Stimulated activated naive B cell treated with anti-CD40 and anti-IgM and Interleukin-4, amounts not matched to agents 10 μg/mL and 1 μg/mL and 100 μg/mL, for 72 hours (primary cell): ENCODE results near the gene KCNJ15.

Experiments used
- ATAC-seq, 2 donors: fragments of 150-1000 bp; cut with Tn5 transposase; replicated peaks; 2 replicates each; pipeline ENCODE4 v1.10.0; 2021; ENCODE audit warnings: moderate library complexity in 1 of 2
- DNase-seq: peaks from one replicate; pipeline ENCODE4 v3.0.0; 2021
- H3K27ac Mint-ChIP-seq: one replicate; pipeline ENCODE4 v1.8.0; 2022; ENCODE audit warnings: mild to moderate bottlenecking, mixed read lengths
- H3K27me3 Mint-ChIP-seq, 2 donors: one replicate each; pipeline ENCODE4 v1.8.0; 2022; ENCODE audit warnings: mixed read lengths in 2 of 2
- H3K36me3 Mint-ChIP-seq, 2 donors: one replicate each; pipeline ENCODE4 v1.8.0; 2022; ENCODE audit warnings: mixed read lengths in 2 of 2, mild to moderate bottlenecking in 1 of 2
- H3K4me1 Mint-ChIP-seq, 2 donors: one replicate each; pipeline ENCODE4 v1.8.0; 2022; ENCODE audit warnings: mixed read lengths in 2 of 2, mild to moderate bottlenecking in 1 of 2
- H3K4me3 Mint-ChIP-seq, 2 donors: one replicate each; pipeline ENCODE4 v1.8.0; 2022; ENCODE audit warnings: mild to moderate bottlenecking in 2 of 2, mixed read lengths in 2 of 2, moderate library complexity in 1 of 2
- H3K9me3 Mint-ChIP-seq, 2 donors: one replicate each; pipeline ENCODE4 v1.8.0; 2022; ENCODE audit warnings: mixed read lengths in 2 of 2, mild to moderate bottlenecking in 1 of 2

KCNJ15 gene

DNA sequence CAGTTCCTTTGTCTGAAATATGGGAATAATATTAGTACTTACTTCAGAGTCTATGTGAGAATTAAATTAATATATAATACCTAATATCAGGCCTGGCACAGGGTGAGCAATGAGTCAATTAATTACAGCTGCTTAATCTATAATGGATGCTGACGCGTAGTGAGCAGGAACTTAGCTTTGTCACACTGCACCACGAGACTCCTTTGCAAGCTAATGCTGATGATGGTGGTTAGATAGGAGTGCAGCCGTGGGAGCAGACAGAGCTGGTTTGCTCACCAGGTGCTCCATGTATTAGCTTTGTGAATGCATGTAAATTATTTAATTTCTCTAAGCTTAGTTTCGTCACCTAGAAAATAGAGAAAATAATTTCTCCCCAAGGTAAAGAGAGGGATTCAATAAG, 35.1 kb downstream of the KCNJ15 start:
- ATAC-seq (no peak), DNase-seq (no peak)
- Mint-ChIP-seq H3K4me3 (no peak overlapping the region), H3K27me3 (peaks cover 0 to 4% of the 10 kb centered on the region in 2 donors), H3K4me1 (no peaks in the 10 kb centered on the region), H3K27ac (no peak overlapping the region), H3K9me3 (no peaks in the 10 kb centered on the region), H3K36me3 (no peaks in the 10 kb centered on the region)

DNA sequence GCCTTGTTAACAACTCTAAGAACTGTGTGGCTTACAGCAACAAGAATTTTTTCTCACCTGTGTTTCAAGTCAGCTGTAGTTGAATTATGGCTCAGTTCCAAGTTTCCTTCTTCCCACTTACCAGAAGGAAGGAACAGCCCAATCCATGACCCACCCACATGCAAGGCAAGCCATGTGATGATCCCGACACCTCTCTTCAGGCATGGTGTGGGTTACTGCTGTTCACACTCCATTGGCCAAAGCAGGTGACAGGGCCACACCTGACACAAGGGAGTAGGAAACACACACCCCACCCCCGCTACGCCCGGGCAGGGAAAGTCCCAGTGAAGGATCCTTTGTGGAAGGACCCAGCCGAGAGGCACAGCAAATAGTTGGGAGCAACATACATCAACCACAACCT, 36.3 kb downstream of the KCNJ15 start:
- H3K36me3 Mint-ChIP-seq = no peaks in the 10 kb centered on the region
- no peaks in the 10 kb centered on the region for H3K4me1 Mint-ChIP-seq
- DNase-seq (no peak), ATAC-seq (no peak)
- no peak overlapping the region for H3K27ac Mint-ChIP-seq
- peaks cover 0 to 4% of the 10 kb centered on the region in 2 donors for H3K27me3 Mint-ChIP-seq
- H3K4me3 Mint-ChIP-seq = no peak overlapping the region
- H3K9me3 Mint-ChIP-seq = no peaks in the 10 kb centered on the region

DNA sequence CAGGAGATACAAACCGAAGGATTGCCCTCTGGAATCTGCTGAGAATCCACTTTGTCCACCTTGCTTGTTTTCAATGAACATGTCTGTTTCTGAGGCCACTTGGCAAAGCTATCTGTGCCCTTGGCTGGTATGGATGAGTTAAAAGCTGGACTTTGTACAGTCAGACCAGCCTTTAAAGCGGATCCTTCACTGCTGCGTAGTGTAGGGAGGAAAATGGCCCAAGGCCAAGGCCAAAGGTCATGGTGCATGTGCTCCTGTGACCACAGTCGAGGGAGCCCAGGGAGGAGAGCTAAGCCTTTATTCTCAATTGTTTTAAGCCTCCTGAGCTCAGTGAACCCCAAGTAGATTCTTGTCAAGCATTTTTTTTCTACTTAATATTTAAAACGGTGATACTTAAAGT, 37.0 kb downstream of the KCNJ15 start:
- H3K9me3 Mint-ChIP-seq = no peaks in the 10 kb centered on the region
- no peaks in the 10 kb centered on the region for H3K4me1 Mint-ChIP-seq
- H3K36me3 Mint-ChIP-seq = no peaks in the 10 kb centered on the region
- H3K27ac Mint-ChIP-seq = no peak overlapping the region
- H3K4me3 Mint-ChIP-seq = no peak overlapping the region
- ATAC-seq = no peak
- no peak for DNase-seq
- peaks cover 0 to 4% of the 10 kb centered on the region in 2 donors for H3K27me3 Mint-ChIP-seq

DNA sequence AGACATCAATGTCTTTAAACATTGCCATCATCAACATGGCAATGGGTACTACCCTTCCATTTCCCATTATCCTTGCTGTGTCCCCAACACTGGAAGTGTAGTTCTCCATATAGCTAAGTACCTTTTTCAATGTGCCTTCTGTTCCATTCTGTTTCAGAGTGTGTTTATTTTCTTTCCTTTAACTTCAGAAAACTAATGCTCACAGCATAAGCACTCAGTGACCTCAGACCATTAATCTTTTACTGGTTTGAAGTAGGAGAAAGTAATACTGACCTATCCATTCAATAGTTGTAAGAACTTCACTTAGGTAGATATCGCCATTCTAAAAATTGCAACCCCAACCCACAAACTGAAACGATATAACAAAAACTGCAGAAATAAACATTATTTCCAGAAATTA, 37.8 kb downstream of the KCNJ15 start:
- Mint-ChIP-seq H3K4me3 (no peak overlapping the region), H3K27me3 (peaks cover 0 to 4% of the 10 kb centered on the region in 2 donors), H3K4me1 (no peaks in the 10 kb centered on the region), H3K36me3 (no peaks in the 10 kb centered on the region), H3K27ac (no peak overlapping the region), H3K9me3 (no peaks in the 10 kb centered on the region)
- no peak for ATAC-seq
- DNase-seq = no peak

DNA sequence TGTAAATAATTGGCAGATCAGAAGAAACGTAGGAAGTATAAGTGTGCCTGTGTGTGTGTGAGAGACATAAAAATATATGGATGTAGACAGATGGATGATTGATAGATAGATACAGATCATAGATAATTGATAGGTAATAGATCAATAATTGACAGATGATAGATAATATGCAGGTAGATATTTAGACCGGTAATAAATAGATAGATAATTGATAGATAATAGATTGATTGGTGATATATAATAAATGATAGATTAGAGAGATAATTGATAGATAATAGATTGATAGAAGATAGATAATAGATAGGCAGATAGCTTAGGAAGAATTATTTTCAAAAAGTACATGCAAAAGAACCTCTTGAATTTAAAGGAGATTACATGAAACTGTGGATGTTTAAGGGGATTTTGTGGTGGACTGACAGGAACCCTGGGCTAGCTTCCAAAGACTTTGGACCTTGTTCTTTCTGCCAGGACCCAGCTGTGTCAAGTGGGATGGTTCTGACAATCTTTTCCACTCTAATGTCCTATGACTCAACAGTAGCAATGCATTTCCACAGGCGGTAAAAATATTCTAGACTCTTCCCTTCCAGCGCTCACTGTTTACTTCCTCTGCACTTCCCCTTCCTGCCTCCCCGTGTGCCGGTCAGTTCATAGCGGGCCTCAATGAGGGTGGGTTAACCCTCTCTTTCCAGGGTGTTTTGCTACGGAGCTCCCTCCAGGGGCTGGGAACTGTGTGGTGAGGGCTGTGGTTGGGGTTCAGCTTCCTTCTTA, 39.4 kb downstream of the KCNJ15 start:
- Mint-ChIP-seq H3K36me3 (no peaks in the 10 kb centered on the region), H3K4me1 (no peaks in the 10 kb centered on the region), H3K27me3 (peaks cover 0 to 4% of the 10 kb centered on the region in 2 donors), H3K27ac (no peak overlapping the region), H3K4me3 (no peak overlapping the region), H3K9me3 (no peaks in the 10 kb centered on the region)
- ATAC-seq (no peak), DNase-seq (no peak)

DNA sequence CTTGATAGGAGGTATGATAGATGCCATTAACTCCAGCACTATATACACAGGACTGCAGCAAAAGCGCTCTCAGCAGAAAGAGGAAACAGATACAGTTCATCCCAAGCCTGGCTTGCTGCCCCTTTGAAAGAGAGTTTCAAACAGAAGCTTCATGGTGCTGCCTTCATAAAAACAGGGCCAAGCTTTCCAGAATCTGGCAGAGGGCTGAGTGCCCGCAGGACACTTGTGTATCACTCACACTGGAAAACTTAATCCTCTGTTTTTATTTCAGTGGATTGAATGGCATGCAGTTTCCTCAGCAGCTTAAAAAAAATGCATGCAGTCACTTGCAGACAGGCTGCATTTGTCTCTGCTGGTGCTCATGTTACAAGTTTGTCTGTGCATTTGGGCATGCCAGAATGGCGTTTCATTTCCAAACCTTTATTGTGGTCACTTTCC, 40.4 kb downstream of the KCNJ15 start:
- no peak for ATAC-seq
- Mint-ChIP-seq H3K36me3 (no peaks in the 10 kb centered on the region), H3K9me3 (no peaks in the 10 kb centered on the region), H3K27me3 (no peaks in the 10 kb centered on the region), H3K27ac (no peak overlapping the region), H3K4me1 (no peaks in the 10 kb centered on the region), H3K4me3 (no peak overlapping the region)
- no peak for DNase-seq

DNA sequence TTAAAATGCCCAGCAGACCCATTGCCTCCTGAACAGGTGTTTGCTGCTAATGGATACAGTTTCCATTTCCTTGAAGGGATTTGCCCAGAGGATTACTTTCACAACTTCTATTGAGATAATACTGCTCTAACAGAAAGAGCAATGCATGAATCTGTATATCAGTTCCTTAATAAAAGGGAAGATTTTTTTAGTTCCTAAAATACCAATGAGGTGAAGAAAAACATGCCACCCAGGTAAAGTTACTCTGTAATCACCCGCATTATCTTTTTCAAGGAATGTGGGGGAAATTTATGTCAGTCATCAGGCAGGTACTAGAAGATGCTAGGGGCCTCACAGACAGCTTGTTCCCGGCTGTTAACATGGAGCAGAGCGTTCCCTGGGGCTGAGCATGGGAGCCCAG, 41.1 kb downstream of the KCNJ15 start:
- DNase-seq = no peak
- ATAC-seq = no peak
- Mint-ChIP-seq H3K9me3 (no peaks in the 10 kb centered on the region), H3K27me3 (no peaks in the 10 kb centered on the region), H3K27ac (no peak overlapping the region), H3K4me1 (no peaks in the 10 kb centered on the region), H3K36me3 (no peaks in the 10 kb centered on the region), H3K4me3 (no peak overlapping the region)

DNA sequence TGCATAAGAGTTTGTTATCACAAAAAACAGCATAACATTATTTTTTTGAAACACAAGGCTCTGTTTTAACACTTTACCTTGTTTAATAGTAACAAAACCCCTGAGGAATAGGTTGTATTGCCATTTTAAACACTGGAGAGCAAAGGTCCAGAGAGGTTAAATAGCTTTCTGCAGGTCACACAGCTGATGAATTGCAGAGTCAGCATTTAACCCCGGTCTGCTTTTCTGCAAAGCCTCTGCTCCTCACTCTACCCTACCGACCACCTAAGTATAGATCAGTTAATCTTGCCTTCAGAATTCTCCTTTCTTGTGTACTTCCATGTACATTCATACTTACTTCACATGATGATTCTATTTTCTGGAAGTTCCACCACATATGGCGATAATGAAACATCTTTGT, 42.0 kb downstream of the KCNJ15 start:
- no peak for ATAC-seq
- Mint-ChIP-seq H3K27ac (no peak overlapping the region), H3K27me3 (no peaks in the 10 kb centered on the region), H3K4me1 (no peaks in the 10 kb centered on the region), H3K36me3 (no peaks in the 10 kb centered on the region), H3K9me3 (no peaks in the 10 kb centered on the region), H3K4me3 (no peak overlapping the region)
- no peak for DNase-seq

DNA sequence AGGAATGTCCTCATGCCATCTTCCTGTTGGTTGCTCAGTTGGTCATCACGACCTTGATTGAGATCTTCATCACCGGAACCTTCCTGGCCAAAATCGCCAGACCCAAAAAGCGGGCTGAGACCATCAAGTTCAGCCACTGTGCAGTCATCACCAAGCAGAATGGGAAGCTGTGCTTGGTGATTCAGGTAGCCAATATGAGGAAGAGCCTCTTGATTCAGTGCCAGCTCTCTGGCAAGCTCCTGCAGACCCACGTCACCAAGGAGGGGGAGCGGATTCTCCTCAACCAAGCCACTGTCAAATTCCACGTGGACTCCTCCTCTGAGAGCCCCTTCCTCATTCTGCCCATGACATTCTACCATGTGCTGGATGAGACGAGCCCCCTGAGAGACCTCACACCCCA, 42.9 kb downstream of the KCNJ15 start:
- no peak for DNase-seq
- H3K27me3 Mint-ChIP-seq = no peaks in the 10 kb centered on the region
- no peaks in the 10 kb centered on the region for H3K4me1 Mint-ChIP-seq
- H3K9me3 Mint-ChIP-seq = no peaks in the 10 kb centered on the region
- H3K27ac Mint-ChIP-seq = no peak overlapping the region
- H3K36me3 Mint-ChIP-seq = no peaks in the 10 kb centered on the region
- no peak overlapping the region for H3K4me3 Mint-ChIP-seq
- no peak for ATAC-seq

DNA sequence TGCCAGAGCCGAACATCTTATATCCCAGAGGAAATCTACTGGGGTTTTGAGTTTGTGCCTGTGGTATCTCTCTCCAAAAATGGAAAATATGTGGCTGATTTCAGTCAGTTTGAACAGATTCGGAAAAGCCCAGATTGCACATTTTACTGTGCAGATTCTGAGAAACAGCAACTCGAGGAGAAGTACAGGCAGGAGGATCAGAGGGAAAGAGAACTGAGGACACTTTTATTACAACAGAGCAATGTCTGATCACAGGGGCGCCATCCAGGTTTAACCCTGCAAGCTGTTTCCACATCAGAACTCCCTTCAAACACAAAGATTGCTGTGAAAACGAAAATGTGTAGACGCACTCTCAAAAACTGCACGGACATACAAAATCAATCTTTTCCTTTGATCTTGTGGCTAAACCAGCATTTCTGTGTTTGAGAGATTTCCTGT, 43.4 kb downstream of the KCNJ15 start:
- Mint-ChIP-seq H3K4me3 (no peak overlapping the region), H3K9me3 (no peaks in the 10 kb centered on the region), H3K4me1 (no peaks in the 10 kb centered on the region), H3K27ac (no peak overlapping the region), H3K27me3 (no peaks in the 10 kb centered on the region), H3K36me3 (no peaks in the 10 kb centered on the region)
- no peak for ATAC-seq
- no peak for DNase-seq

DNA sequence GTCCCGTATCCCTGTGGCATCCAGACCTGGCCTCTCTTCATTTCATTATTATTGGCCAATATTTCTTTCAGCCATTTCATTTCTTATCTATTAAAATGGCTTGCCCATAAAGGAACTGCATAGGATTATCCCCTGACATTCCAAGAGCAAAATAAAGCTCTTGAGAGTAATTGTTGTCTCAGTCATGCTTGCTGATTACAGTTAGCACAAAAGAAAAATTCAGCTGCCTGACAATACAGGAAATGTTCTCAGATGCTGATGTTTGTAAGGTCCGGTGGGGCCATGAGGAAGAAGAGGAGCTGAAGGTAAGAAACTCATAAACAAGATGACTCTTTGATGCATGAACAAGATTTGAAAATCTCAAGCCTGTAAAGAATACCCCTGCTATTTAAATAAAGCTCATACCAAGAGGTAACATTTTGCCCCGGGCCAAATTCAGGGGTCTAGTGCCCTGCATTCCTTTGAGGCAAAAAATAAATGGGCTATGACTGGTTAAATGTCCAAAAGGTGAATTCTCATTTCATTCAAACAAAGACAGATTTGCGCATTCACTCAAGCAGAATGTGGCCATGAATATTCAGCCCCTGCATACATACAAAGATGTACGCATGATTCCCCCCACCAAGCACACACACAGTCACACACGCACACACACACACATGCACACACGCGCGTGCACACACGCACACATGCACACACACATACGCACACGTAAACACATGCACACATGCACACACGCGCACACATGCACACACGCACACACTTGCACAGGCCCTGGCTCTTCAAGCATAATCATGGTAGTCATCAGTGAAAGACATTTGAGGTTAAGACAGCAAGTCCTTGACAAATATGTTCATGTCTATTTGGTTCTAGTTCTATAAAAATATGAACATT, 44.8 kb downstream of the KCNJ15 start:
- Mint-ChIP-seq H3K27me3 (no peaks in the 10 kb centered on the region), H3K4me1 (no peaks in the 10 kb centered on the region), H3K4me3 (no peak overlapping the region), H3K27ac (no peak overlapping the region), H3K9me3 (no peaks in the 10 kb centered on the region), H3K36me3 (no peaks in the 10 kb centered on the region)
- DNase-seq (no peak), ATAC-seq (no peak)

DNA sequence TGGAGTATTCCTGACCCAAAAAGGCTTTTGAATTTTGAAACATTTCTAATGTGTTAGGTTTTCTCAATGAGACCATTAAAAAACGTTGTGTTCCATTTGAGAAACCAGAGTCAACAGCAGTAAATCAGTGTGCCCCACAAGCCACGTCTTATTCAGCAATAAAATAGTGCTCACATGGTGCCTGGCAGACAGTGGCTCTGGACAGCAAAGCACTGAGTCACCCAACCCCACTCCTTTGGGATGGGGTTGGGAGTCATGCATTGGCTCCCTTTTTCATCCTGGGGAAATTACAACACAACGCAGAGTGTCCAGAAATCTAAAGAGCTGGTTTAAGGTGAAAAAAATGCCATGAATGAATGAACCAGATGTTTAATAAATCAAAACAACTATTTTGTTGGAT, 46.5 kb downstream of the KCNJ15 start:
- Mint-ChIP-seq H3K4me1 (no peaks in the 10 kb centered on the region), H3K36me3 (no peaks in the 10 kb centered on the region), H3K4me3 (no peak overlapping the region), H3K27ac (no peak overlapping the region), H3K27me3 (no peaks in the 10 kb centered on the region), H3K9me3 (no peaks in the 10 kb centered on the region)
- DNase-seq (no peak), ATAC-seq (no peak)

DNA sequence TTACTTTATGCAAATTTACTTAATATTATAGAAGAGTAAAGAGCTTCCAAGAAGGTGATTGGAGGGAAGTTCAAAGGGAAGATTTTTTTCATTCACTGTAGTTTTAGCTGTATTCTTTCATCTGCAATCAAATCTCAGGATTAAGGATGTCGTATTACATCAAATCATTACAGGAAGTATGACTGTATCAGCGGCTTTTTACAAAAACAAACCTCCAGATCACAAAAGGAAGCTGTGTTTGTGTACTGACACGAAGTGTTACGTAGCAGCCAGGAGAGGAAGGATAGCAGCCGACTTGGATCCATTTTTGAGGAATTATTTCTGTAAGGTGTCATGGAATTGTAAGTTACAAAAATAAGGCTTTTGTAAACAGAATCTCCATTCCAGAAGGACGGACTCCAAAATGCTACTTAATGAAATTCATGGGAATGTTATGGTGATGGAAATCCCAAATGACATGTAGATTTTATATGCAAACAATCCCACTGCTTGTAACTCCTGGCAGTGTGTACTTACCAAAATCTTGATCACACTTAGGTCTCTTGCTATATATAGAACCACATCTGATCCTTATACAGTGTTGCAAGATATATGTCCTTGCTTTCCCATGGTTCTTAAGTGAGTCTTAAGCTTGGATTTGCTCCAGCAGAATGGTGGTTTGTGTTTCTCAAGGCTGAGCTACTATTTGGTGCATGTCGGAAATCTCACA, 49.8 kb downstream of the KCNJ15 start:
- no peak for ATAC-seq
- Mint-ChIP-seq H3K4me3 (no peak overlapping the region), H3K27ac (no peak overlapping the region), H3K4me1 (no peaks in the 10 kb centered on the region), H3K36me3 (no peaks in the 10 kb centered on the region), H3K27me3 (no peaks in the 10 kb centered on the region), H3K9me3 (no peaks in the 10 kb centered on the region)
- no peak for DNase-seq

DNA sequence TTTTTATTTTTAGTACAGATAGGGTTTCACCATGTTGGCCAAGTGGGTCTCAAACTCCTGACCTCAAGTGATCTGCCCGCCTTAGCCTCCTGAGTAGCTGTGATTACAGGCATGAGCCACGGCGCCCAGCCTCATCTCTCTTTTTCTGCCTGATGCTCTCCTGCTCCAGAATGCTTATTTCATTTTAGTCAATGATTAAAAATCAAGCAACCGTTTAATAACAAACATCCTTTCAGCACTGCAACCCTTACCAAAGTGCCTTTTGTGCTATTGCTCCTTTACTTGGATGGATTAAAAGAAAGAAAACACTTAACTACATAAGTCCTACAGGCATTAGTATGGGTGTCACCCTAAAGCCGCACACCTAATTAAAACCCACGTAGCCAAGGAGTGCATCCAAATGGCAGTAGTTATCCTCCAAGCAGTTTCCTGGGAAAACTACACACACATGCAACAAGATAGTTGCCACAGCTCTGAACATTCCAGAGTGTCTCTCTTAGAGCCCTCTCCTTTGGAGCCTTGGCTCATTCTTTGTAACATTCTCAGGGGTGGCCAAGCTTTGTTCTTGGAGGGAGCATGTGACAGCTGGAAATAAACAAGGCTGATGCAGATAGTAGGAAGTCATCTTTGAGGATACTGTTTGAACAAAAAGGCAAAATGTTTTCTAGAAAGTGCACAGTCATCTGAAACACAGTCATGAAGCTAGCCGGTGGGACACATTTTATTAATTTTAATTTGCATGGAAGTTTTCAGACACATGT, 51.2 kb downstream of the KCNJ15 start:
- ATAC-seq = no peak
- no peaks in the 10 kb centered on the region for H3K4me1 Mint-ChIP-seq
- no peak for DNase-seq

More for the DNA sequence above, 51.2 kb downstream of the KCNJ15 start:
- Mint-ChIP-seq H3K27ac (no peak overlapping the region), H3K9me3 (no peaks in the 10 kb centered on the region), H3K36me3 (no peaks in the 10 kb centered on the region), H3K27me3 (no peaks in the 10 kb centered on the region), H3K4me3 (no peak overlapping the region)
